Breast epithelium (tissue), 3 donors: ENCODE data around the gene AVPR2.

ENCODE experiments used
- CTCF ChIP-seq, 3 donors: fragments of 450-650 bp; IDR thresholded peaks; one replicate each; pipeline ENCODE4 v1.5.1; 2016 to 2017; ENCODE audit warnings: antibody characterized with exemption in 3 of 3, mild to moderate bottlenecking in 3 of 3, moderate library complexity in 3 of 3
- POLR2AphosphoS5 ChIP-seq, 3 donors: sonication (generic); formaldehyde crosslinking; IDR thresholded peaks; one replicate each; pipeline ENCODE4 v1.6.1; 2017; ENCODE audit warnings: antibody characterized with exemption in 3 of 3

- TF ChIP-seq CTCF (IDR thresholded peaks at IDR 0.05) (no peak), POLR2AphosphoS5 (IDR thresholded peaks at IDR 0.05) (no peak)
Measured at GRCh38 chrX:153953892-153954557, 49.6 kb downstream of the AVPR2 start.
